HEK293 (cell line): ENCODE results near the gene TP73.

Source experiments
- CTCF ChIA-PET: fragments of 350-600 bp; formaldehyde crosslinking; extraction: SDS; loops from one replicate; lab custom pipeline; 2021; ENCODE audit warnings: antibody characterized with exemption; lab: Yijun Ruan, JAX
- POLR2A ChIA-PET: fragments of 300-600 bp; formaldehyde crosslinking; extraction: SDS; loops from one replicate; lab custom pipeline; 2020; ENCODE audit warnings: antibody characterized with exemption, inconsistent platforms; lab: Yijun Ruan, JAX
- H3K27ac ChIP-seq: fragments of 200-500 bp; sonication (Bioruptor generic); 2 replicates; pipeline ENCODE4 v1.5.1; 2014; ENCODE audit warnings: low read depth, low read length, control low read depth, inconsistent platforms; ENCODE audit errors: extremely low read depth
- H3K36me3 ChIP-seq, 2 experiments: fragments of 200-500 bp in 1 of 2; sonication (Bioruptor generic) in 1 of 2; 1 replicate in 1 of 2; 2 replicates in 1 of 2; pipeline ENCODE4 v1.5.1; 2014 to 2017; ENCODE audit warnings: inconsistent platforms in 2 of 2, low read length in 2 of 2; ENCODE audit not compliant: control insufficient read depth in 2 of 2, insufficient read depth in 1 of 2
- H3K4me1 ChIP-seq: fragments of 200-500 bp; sonication (Bioruptor generic); 2 replicates; pipeline ENCODE4 v1.5.1; 2014; ENCODE audit warnings: mild to moderate bottlenecking, low read length, inconsistent platforms; ENCODE audit not compliant: control insufficient read depth, insufficient read depth
- H3K4me3 ChIP-seq: 2 replicates; pipeline ENCODE4 v1.5.1; 2011; ENCODE audit warnings: low read depth, mild to moderate bottlenecking, control low read depth, low read length, moderate library complexity
- H3K9me3 ChIP-seq: fragments of 200-500 bp; sonication (Bioruptor generic); 2 replicates; pipeline ENCODE4 v1.5.1; 2014; ENCODE audit warnings: low read depth, low read length, inconsistent platforms; ENCODE audit not compliant: control insufficient read depth, insufficient read depth
- KLF7 ChIP-seq: fragments of 450-650 bp; formaldehyde crosslinking; IDR thresholded peaks from 2 replicates; pipeline ENCODE4 v1.5.1; 2016; ENCODE audit warnings: missing biosample characterization, missing genetic modification characterization, borderline replicate concordance
- SCRT1 ChIP-seq: fragments of 450-650 bp; formaldehyde crosslinking; IDR thresholded peaks from 2 replicates; pipeline ENCODE4 v1.5.1; 2016; ENCODE audit warnings: missing biosample characterization, missing genetic modification characterization, borderline replicate concordance
- SCRT2 ChIP-seq: fragments of 450-650 bp; formaldehyde crosslinking; IDR thresholded peaks from 2 replicates; pipeline ENCODE4 v1.5.1; 2016; ENCODE audit warnings: missing biosample characterization, missing genetic modification characterization
- SP3 ChIP-seq: fragments of 450-650 bp; formaldehyde crosslinking; IDR thresholded peaks from 2 replicates; pipeline ENCODE4 v1.5.1; 2016; ENCODE audit warnings: missing biosample characterization, missing genetic modification characterization
- TCF7L2 ChIP-seq: IDR thresholded peaks from 2 replicates; pipeline ENCODE4 v1.6.1; 2011; ENCODE audit warnings: low read depth, mild to moderate bottlenecking, inconsistent platforms, low read length, moderate library complexity, borderline replicate concordance
- ZBTB7A ChIP-seq: fragments of 450-650 bp; formaldehyde crosslinking; IDR thresholded peaks from 2 replicates; pipeline ENCODE4 v1.5.1; 2016; ENCODE audit warnings: low read depth, missing biosample characterization, missing genetic modification characterization
- ZFP37 ChIP-seq: fragments of 450-650 bp; formaldehyde crosslinking; IDR thresholded peaks from 2 replicates; pipeline ENCODE4 v1.5.1; 2016; ENCODE audit warnings: missing biosample characterization, missing genetic modification characterization
- ZIC2 ChIP-seq: fragments of 450-650 bp; formaldehyde crosslinking; IDR thresholded peaks from 2 replicates; pipeline ENCODE4 v1.5.1; 2016; ENCODE audit warnings: missing biosample characterization, missing genetic modification characterization
- ZNF112 ChIP-seq: fragments of 450-650 bp; formaldehyde crosslinking; IDR thresholded peaks from 2 replicates; pipeline ENCODE4 v1.5.0; 2017; ENCODE audit warnings: missing biosample characterization, missing genetic modification characterization
- ZNF121 ChIP-seq: fragments of 450-650 bp; formaldehyde crosslinking; IDR thresholded peaks from 2 replicates; pipeline ENCODE4 v1.5.1; 2016; ENCODE audit warnings: missing biosample characterization, missing genetic modification characterization
- ZNF2 ChIP-seq: fragments of 450-650 bp; formaldehyde crosslinking; IDR thresholded peaks from 2 replicates; pipeline ENCODE4 v1.5.1; 2016; ENCODE audit warnings: missing biosample characterization, missing genetic modification characterization
- ZNF202 ChIP-seq: fragments of 450-650 bp; formaldehyde crosslinking; IDR thresholded peaks from 2 replicates; pipeline ENCODE4 v1.5.1; 2016; ENCODE audit warnings: missing biosample characterization, missing genetic modification characterization, borderline replicate concordance
- ZNF341 ChIP-seq: fragments of 450-650 bp; formaldehyde crosslinking; IDR thresholded peaks from 2 replicates; pipeline ENCODE4; 2016; ENCODE audit warnings: low read depth, missing biosample characterization, missing genetic modification characterization
- ZNF37A ChIP-seq: fragments of 450-650 bp; IDR thresholded peaks from 2 replicates; pipeline ENCODE4 v1.5.1; 2018; ENCODE audit warnings: missing biosample characterization, missing genetic modification characterization
- ZNF394 ChIP-seq: fragments of 450-650 bp; formaldehyde crosslinking; IDR thresholded peaks from 2 replicates; pipeline ENCODE4 v1.5.1; 2016; ENCODE audit warnings: missing biosample characterization, missing genetic modification characterization, mild to moderate bottlenecking, moderate library complexity, borderline replicate concordance
- ZNF398 ChIP-seq: fragments of 450-650 bp; formaldehyde crosslinking; IDR thresholded peaks from 2 replicates; pipeline ENCODE4 v1.5.1; 2017; ENCODE audit warnings: missing biosample characterization, missing genetic modification characterization
- ZNF48 ChIP-seq: fragments of 450-650 bp; formaldehyde crosslinking; IDR thresholded peaks from 2 replicates; pipeline ENCODE4 v1.5.1; 2016; ENCODE audit warnings: missing biosample characterization, missing genetic modification characterization
- ZNF529 ChIP-seq: fragments of 450-650 bp; formaldehyde crosslinking; IDR thresholded peaks from 2 replicates; pipeline ENCODE4 v1.5.1; 2017; ENCODE audit warnings: missing genetic modification characterization, missing biosample characterization; ENCODE audit not compliant: insufficient replicate concordance
- ZNF548 ChIP-seq: fragments of 450-650 bp; formaldehyde crosslinking; IDR thresholded peaks from 2 replicates; pipeline ENCODE4 v1.5.1; 2016; ENCODE audit warnings: missing biosample characterization, missing genetic modification characterization
- ZNF555 ChIP-seq: fragments of 450-650 bp; formaldehyde crosslinking; conservative IDR thresholded peaks from 2 replicates; pipeline ENCODE4 v1.5.1; 2017; ENCODE audit warnings: missing biosample characterization, mild to moderate bottlenecking, missing genetic modification characterization, inconsistent platforms
- ZNF560 ChIP-seq: fragments of 450-650 bp; formaldehyde crosslinking; IDR thresholded peaks from 2 replicates; pipeline ENCODE4 v1.5.1; 2017; ENCODE audit warnings: missing biosample characterization, missing genetic modification characterization, borderline replicate concordance
- ZNF585B ChIP-seq: fragments of 450-650 bp; formaldehyde crosslinking; IDR thresholded peaks from 2 replicates; pipeline ENCODE4 v1.5.1; 2016; ENCODE audit warnings: missing biosample characterization, missing genetic modification characterization
- ZNF600 ChIP-seq: fragments of 450-650 bp; formaldehyde crosslinking; IDR thresholded peaks from 2 replicates; pipeline ENCODE4 v1.5.1; 2016; ENCODE audit warnings: missing biosample characterization, missing genetic modification characterization
- ZNF664 ChIP-seq: fragments of 450-650 bp; formaldehyde crosslinking; IDR thresholded peaks from 2 replicates; pipeline ENCODE4 v1.5.1; 2016; ENCODE audit warnings: missing biosample characterization, missing genetic modification characterization
- ZNF692 ChIP-seq: fragments of 450-650 bp; formaldehyde crosslinking; IDR thresholded peaks from 2 replicates; pipeline ENCODE4 v1.5.1; 2016; ENCODE audit warnings: missing biosample characterization, missing genetic modification characterization
- ZNF707 ChIP-seq: fragments of 450-650 bp; formaldehyde crosslinking; IDR thresholded peaks from 2 replicates; pipeline ENCODE4 v1.5.1; 2016; ENCODE audit warnings: missing biosample characterization, missing genetic modification characterization
- ZNF792 ChIP-seq: fragments of 450-650 bp; formaldehyde crosslinking; IDR thresholded peaks from 2 replicates; pipeline ENCODE4 v1.5.1; 2016; ENCODE audit warnings: missing biosample characterization, missing genetic modification characterization
- ZSCAN16 ChIP-seq: fragments of 450-650 bp; formaldehyde crosslinking; IDR thresholded peaks from 2 replicates; pipeline ENCODE4 v1.5.1; 2016; ENCODE audit warnings: missing biosample characterization, missing genetic modification characterization
- TF ChIP-seq, protein P1 (sequence below): fragments of 450-650 bp; formaldehyde crosslinking; IDR thresholded peaks from 2 replicates; pipeline ENCODE4 v1.5.1; 2017; ENCODE audit warnings: missing biosample characterization, missing genetic modification characterization
- TF ChIP-seq, protein P2 (sequence below): fragments of 450-650 bp; formaldehyde crosslinking; IDR thresholded peaks from 2 replicates; pipeline ENCODE4 v1.5.1; 2016; ENCODE audit warnings: missing biosample characterization, missing genetic modification characterization

TP73 gene

DNA sequence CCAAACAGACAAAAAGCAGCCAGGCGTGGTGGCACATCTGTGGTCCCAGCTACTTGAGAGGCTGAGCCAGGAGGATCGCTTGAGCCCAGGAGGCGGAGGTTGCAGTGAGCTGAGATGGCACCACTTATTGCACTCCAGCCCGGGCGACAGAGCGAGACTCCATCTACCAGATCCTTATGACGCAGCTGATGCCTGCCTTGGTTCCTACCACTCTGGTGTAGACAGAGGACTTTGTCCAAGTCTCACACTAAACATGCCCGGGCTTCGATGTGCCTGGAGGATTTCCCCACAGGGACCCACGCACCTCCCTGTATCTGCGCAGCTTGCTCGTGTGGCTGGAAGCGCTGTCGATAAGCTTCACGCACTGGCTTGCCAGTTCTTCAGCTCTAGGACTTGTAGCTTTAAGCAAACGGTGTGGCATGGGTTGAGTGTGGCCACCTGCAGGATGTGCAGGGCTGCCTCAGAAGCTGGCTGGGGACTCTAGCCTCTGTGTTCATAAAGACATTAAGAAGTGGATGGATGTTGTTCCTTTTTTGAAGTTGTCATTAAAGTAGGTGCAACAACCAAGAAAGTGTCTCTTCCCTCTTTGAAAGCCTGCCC, 22.7 kb upstream of the TP73 start:
- TF ChIP-seq, protein P1, sequence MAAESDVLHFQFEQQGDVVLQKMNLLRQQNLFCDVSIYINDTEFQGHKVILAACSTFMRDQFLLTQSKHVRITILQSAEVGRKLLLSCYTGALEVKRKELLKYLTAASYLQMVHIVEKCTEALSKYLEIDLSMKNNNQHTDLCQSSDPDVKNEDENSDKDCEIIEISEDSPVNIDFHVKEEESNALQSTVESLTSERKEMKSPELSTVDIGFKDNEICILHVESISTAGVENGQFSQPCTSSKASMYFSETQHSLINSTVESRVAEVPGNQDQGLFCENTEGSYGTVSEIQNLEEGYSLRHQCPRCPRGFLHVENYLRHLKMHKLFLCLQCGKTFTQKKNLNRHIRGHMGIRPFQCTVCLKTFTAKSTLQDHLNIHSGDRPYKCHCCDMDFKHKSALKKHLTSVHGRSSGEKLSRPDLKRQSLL (tag by site-specific recombination), result no peak
- TF ChIP-seq ZNF121 (tag by site-specific recombination) (no peak), ZNF529 (tag by site-specific recombination) (no peak), ZFP37 (no peak), ZNF394 (tag by site-specific recombination) (no peak), ZNF398 (tag by site-specific recombination) (no peak), ZNF48 (tag by site-specific recombination) (no peak), ZNF792 (no peak), SP3 (tag by site-specific recombination) (no peak), ZNF548 (no peak), ZNF707 (no peak)
- TF ChIP-seq, protein P2, sequence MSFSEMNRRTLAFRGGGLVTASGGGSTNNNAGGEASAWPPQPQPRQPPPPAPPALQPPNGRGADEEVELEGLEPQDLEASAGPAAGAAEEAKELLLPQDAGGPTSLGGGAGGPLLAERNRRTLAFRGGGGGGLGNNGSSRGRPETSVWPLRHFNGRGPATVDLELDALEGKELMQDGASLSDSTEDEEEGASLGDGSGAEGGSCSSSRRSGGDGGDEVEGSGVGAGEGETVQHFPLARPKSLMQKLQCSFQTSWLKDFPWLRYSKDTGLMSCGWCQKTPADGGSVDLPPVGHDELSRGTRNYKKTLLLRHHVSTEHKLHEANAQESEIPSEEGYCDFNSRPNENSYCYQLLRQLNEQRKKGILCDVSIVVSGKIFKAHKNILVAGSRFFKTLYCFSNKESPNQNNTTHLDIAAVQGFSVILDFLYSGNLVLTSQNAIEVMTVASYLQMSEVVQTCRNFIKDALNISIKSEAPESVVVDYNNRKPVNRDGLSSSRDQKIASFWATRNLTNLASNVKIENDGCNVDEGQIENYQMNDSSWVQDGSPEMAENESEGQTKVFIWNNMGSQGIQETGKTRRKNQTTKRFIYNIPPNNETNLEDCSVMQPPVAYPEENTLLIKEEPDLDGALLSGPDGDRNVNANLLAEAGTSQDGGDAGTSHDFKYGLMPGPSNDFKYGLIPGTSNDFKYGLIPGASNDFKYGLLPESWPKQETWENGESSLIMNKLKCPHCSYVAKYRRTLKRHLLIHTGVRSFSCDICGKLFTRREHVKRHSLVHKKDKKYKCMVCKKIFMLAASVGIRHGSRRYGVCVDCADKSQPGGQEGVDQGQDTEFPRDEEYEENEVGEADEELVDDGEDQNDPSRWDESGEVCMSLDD, result no peak
- no peaks in the 10 kb centered on the region for H3K9me3 ChIP-seq
- H3K4me3 ChIP-seq, result no peak overlapping the region
- ChIA-PET CTCF (interaction anchor here (0.6 to 2.3 kb wide), 6 partner anchors 9 to 167 kb away, joined by 3 to 9 read pairs (median 6); no protein-coding TSS in a partner anchor), POLR2A (no interaction called here)
- H3K27ac ChIP-seq, result no peak overlapping the region
- H3K36me3 ChIP-seq, result peaks cover 13 to 79% of the 10 kb centered on the region in 2 experiments
- no peaks in the 10 kb centered on the region for H3K4me1 ChIP-seq

- Histone ChIP-seq H3K36me3 (peaks cover 13 to 84% of the 10 kb centered on the region in 2 experiments), H3K27ac (no peak overlapping the region), H3K4me1 (no peaks in the 10 kb centered on the region), H3K4me3 (no peak overlapping the region), H3K9me3 (no peaks in the 10 kb centered on the region)
- CTCF ChIA-PET, result interaction anchor here (2.2 to 2.3 kb wide), 2 partner anchors 10 to 11 kb away, joined by 7 to 9 read pairs; no protein-coding TSS in a partner anchor
- no peak for TF ChIP-seq ZIC2 (tag by site-specific recombination)
- no peak for TF ChIP-seq ZNF664 (tag by site-specific recombination)
- no peak for TF ChIP-seq ZNF560 (tag by site-specific recombination)
- TF ChIP-seq ZNF341 (tag by site-specific recombination), result no peak
- TF ChIP-seq ZNF121 (tag by site-specific recombination), result no peak
- TF ChIP-seq ZNF600 (tag by site-specific recombination), result 0 out of 2 replicates have a peak, but pooled peaks have one; percentile 20
- no peak for TF ChIP-seq ZNF555 (tag by site-specific recombination)
- TF ChIP-seq ZNF2 (tag by site-specific recombination), result no peak
- no peak for TF ChIP-seq ZNF112
- TF ChIP-seq ZNF585B (tag by site-specific recombination), result no peak
- TF ChIP-seq ZSCAN16 (tag by site-specific recombination), result no peak
- TF ChIP-seq SCRT2 (tag by site-specific recombination), result peak; percentile 66
- TF ChIP-seq ZNF692 (tag by site-specific recombination), result no peak
- TF ChIP-seq ZNF202 (tag by site-specific recombination), result no peak
- no peak for TF ChIP-seq TCF7L2
- no peak for TF ChIP-seq ZBTB7A (tag by site-specific recombination)
- no peak for TF ChIP-seq KLF7 (tag by site-specific recombination)
- 0 out of 2 replicates have a peak, but pooled peaks have one; percentile 37 for TF ChIP-seq SCRT1 (tag by site-specific recombination)
- no peak for TF ChIP-seq ZNF37A (tag by site-specific recombination)
- POLR2A ChIA-PET, result no interaction called here
These were observed 22.1 kb upstream of the TP73 start for GRCh38 chr1:3630161-3630611.
